ENCODE measurements around the gene MERTK. TPM values are rescaled to one million over a fixed set of nuclear protein-coding genes. Genes with fewer than 3 reads are reported as not detected.
A peak's percentile ranks its signal among the peaks of the same experiment; 100 is the strongest.
"Not testable (repeated sequence)": the region's sequence is repeated elsewhere in the genome, so short reads cannot be mapped to it uniquely, and the experiment has no call there.

The MERTK gene
- total and polyA plus RNA-seq, 9 donors, result 3.2 to 6.3 (median 4.6) TPM

DNA sequence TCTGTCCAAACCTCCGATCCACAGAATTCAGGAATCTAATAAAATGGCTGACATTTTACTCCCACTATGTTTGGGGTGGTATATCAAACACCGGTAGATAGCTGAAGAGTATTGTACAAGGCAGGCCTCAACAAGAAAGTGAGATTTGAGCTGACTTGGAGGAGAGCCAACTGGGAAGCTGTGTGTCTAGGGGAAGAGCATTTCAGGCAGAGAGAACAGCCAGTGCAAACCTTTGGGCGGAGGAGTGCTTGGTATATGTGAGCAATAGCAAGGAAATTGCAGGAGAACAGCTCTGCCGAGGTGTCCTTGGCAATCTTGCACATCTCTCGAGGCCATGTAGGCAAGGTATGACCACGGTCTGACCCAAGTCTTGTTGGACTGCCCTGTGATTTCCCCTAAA lies 1.8 kb upstream of the MERTK start:
- Histone ChIP-seq H3K27me3 (ENCODE audit: control insufficient read depth, insufficient read depth, low read length) (peaks cover 13% of the 10 kb centered on the region), H3K27ac (ENCODE audit: low read length) (no peak overlapping the region), H3K4me3 (ENCODE audit: low read length) (no peak overlapping the region), H3K9me3 (replicated peaks; ENCODE audit: control insufficient read depth, low read depth, low read length) (no peaks in the 10 kb centered on the region), H3K36me3 (ENCODE audit: control insufficient read depth, insufficient read depth, low read length) (no peaks in the 10 kb centered on the region), H3K4me1 (ENCODE audit: control insufficient read depth, insufficient read depth, low read length) (peaks cover 25% of the 10 kb centered on the region)
- WGBS (ENCODE audit: insufficient coverage), result 85% methylated on average over 4 of the region's 6 CpGs
- DNase-seq, result no peak

DNA sequence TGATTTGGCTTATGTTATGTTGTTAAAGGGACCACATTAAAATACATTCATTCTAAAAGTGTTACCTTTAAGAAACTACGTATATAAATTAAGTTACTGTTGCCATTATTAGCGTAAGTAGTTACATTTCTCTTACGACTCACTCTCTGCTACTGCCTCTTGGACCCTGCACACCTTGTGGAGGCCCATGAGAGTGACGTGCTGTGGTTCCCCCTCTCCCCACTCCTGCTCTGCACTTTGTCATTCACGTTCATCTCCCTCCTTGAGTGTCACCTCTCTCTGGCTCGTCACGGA lies 830 bp upstream of the MERTK start:
- Histone ChIP-seq H3K36me3 (ENCODE audit: control insufficient read depth, insufficient read depth, low read length) (no peaks in the 10 kb centered on the region), H3K9me3 (replicated peaks; ENCODE audit: control insufficient read depth, low read depth, low read length) (no peaks in the 10 kb centered on the region), H3K27me3 (ENCODE audit: control insufficient read depth, insufficient read depth, low read length) (peaks cover 13% of the 10 kb centered on the region), H3K27ac (ENCODE audit: low read length) (peak overlapping the region; percentile 91), H3K4me1 (ENCODE audit: control insufficient read depth, insufficient read depth, low read length) (peaks cover 27% of the 10 kb centered on the region), H3K4me3 (ENCODE audit: low read length) (peak overlapping the region; percentile 86)
- no peak for DNase-seq
- 5% methylated on average over 5 of the region's 7 CpGs for WGBS (ENCODE audit: insufficient coverage)

DNA sequence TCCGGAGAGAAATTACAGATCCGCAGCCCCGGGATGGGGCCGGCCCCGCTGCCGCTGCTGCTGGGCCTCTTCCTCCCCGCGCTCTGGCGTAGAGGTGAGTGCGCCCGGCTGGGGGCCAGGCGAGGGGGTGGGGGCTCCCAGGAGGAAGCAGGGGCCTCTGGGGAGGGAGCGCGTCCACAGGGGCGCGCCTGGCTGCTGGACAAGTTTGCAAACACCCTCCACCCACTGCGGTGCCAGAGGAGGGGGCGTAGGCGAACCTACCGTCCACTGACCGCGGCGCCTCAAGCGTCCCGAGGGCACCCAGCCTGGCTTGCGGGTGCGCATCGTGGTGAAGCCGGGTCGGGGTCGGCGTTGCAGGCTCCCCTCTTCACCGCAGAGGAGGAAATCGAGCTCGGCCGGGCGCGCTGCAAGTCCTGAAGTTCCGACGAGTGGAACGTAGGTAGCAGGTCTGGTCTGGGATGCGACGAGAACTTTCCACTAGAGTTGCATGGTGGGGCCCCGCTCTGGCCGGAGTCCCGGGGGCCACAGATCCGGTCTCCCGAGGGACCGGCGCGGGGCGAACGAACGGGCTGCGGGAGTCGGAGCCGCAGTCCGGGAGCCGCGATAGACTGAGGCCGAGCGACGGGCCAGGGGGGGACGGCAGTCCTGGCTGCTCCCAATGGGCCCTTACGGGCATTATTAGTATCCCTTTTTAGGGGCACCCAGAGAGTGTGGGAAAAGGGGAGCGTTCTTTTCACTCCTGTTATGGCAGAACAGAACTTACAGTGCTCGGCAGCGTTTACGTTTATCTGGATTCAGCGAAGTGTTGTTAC lies 502 bp downstream of the MERTK start:
- DNase-seq, result peak; percentile 60
- Histone ChIP-seq H3K36me3 (ENCODE audit: control insufficient read depth, insufficient read depth, low read length) (no peaks in the 10 kb centered on the region), H3K4me1 (ENCODE audit: control insufficient read depth, insufficient read depth, low read length) (peaks cover 27% of the 10 kb centered on the region), H3K4me3 (ENCODE audit: low read length) (peak overlapping the region; percentile 82), H3K27ac (ENCODE audit: low read length) (peak overlapping the region; percentile 65), H3K9me3 (replicated peaks; ENCODE audit: control insufficient read depth, low read depth, low read length) (no peaks in the 10 kb centered on the region), H3K27me3 (ENCODE audit: control insufficient read depth, insufficient read depth, low read length) (peaks cover 13% of the 10 kb centered on the region)
- WGBS (ENCODE audit: insufficient coverage), result under 1% methylated on average over 54 of the region's 70 CpGs

DNA sequence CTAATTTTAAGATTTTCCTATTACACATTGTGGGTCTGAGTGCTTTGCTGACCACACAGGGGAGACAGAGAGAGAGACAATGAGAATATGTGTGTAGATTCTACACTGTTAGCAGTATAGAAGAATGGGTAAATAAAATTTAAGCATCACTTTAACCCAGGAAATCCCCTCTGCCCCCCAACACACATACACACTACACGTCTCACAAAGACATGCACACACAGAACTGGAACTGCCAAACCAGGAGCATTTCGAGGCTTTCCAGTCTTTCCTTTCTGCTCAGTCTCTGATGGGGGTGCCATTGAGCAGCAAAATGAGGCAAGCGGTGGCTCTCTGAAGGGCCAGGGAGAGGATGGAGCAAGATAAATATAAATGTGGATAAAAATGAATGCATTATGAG lies 2.5 kb downstream of the MERTK start:
- Histone ChIP-seq H3K4me1 (ENCODE audit: control insufficient read depth, insufficient read depth, low read length) (peaks cover 30% of the 10 kb centered on the region), H3K9me3 (replicated peaks; ENCODE audit: control insufficient read depth, low read depth, low read length) (no peaks in the 10 kb centered on the region), H3K4me3 (ENCODE audit: low read length) (no peak overlapping the region), H3K36me3 (ENCODE audit: control insufficient read depth, insufficient read depth, low read length) (no peaks in the 10 kb centered on the region), H3K27ac (ENCODE audit: low read length) (no peak overlapping the region), H3K27me3 (ENCODE audit: control insufficient read depth, insufficient read depth, low read length) (peaks cover 13% of the 10 kb centered on the region)
- peak; percentile 67 for DNase-seq
- 20% methylated on average over 1 of the region's 3 CpGs for WGBS (ENCODE audit: insufficient coverage)

DNA sequence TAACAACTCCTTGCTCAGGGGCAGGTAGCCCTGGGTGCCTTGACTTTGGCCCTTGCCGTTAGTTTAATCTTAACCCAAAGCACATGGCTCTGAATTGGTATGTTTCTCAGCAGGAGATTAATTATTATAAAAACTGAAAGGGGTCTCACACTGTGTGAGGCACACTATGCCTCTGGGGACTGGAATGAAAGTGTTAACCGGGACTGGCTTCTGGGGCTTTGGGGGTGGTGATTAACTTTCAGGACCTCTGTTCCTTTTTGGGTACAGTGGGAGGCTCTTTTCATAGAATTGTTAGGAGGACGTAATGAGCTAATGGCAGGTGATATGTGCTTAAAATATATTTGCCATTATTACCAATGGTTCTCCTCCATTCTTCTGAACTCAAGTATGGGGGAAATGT lies 5.1 kb downstream of the MERTK start:
- Histone ChIP-seq H3K36me3 (ENCODE audit: control insufficient read depth, insufficient read depth, low read length) (no peaks in the 10 kb centered on the region), H3K4me1 (ENCODE audit: control insufficient read depth, insufficient read depth, low read length) (peaks cover 17% of the 10 kb centered on the region), H3K9me3 (replicated peaks; ENCODE audit: control insufficient read depth, low read depth, low read length) (no peaks in the 10 kb centered on the region), H3K27ac (ENCODE audit: low read length) (no peak overlapping the region), H3K27me3 (ENCODE audit: control insufficient read depth, insufficient read depth, low read length) (peaks cover 12% of the 10 kb centered on the region), H3K4me3 (ENCODE audit: low read length) (no peak overlapping the region)
- no peak for DNase-seq
- no CpG with 5 or more reads among the region's 3 CpGs for WGBS (ENCODE audit: insufficient coverage)

DNA sequence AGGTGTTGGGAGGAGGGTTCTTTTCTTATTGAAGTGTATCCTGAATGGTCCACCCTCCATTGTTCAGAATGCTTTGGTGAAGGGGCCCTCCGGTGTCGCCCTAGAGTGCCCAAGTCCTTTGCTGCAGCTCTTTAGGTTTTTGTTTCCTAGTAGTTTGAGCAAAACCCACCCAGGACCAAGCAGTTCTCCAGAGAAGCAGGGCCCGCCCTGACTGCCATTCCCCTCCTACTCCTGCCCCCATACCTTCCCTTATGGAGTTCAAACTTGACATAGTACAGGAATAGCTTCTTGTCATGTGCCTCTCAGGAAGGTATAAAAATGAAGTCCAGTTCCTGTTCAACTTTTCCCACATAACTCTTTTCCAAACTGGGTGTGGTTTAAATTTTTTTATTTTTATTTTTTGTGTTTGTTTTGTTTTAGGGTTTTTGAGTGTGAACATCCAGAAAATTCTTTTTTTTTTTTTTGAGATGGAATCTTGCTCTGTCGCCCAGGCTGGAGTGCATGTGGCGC lies 5.6 kb downstream of the MERTK start:
- no CpG with 5 or more reads among the region's 5 CpGs for WGBS (ENCODE audit: insufficient coverage)
- Histone ChIP-seq H3K4me1 (ENCODE audit: control insufficient read depth, insufficient read depth, low read length) (peaks cover 12% of the 10 kb centered on the region), H3K4me3 (ENCODE audit: low read length) (no peak overlapping the region), H3K9me3 (replicated peaks; ENCODE audit: control insufficient read depth, low read depth, low read length) (no peaks in the 10 kb centered on the region), H3K36me3 (ENCODE audit: control insufficient read depth, insufficient read depth, low read length) (no peaks in the 10 kb centered on the region), H3K27ac (ENCODE audit: low read length) (no peak overlapping the region), H3K27me3 (ENCODE audit: control insufficient read depth, insufficient read depth, low read length) (peaks cover 8% of the 10 kb centered on the region)
- no peak for DNase-seq

DNA sequence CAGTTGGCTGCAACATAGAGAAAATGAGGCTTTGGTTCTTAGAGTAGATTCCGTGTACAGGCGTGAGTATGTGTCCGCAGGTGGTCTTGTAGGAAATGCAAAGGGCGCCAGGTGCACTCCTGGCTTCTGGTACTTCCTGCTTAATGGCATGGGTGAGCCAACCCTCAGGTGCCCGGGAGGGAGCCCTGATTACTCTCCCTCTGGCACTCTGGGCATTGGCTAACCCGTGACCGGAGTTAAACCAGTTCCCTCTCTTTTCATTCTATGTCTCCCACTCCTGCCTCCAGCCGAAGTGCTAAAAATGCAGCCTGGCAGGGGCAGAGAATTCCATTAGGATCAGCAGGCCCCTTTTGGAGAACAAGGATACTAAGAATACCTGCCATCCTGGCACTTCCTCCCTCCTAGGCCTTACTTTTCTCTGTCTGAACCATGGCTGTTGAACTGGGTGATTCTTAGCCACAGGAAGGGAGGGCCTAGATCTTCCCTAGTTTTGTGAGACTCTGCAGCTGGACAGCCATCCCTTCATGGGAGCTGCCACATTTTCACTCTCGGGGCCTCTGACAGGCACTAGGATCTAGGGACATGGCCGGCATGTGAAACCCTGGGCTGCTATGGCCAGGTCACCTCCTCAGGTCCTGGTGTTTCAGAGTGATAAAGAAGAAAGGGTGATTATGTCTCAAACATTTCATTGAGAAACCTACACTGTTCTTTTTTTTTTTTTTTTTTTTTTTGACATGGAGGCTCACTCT lies 6.5 kb downstream of the MERTK start:
- DNase-seq, result no peak
- H3K4me3 ChIP-seq (ENCODE audit: low read length), result no peak overlapping the region
- H3K27ac ChIP-seq (ENCODE audit: low read length), result no peak overlapping the region
- no peaks in the 10 kb centered on the region for H3K36me3 ChIP-seq (ENCODE audit: control insufficient read depth, insufficient read depth, low read length)
- H3K4me1 ChIP-seq (ENCODE audit: control insufficient read depth, insufficient read depth, low read length), result peaks cover 5% of the 10 kb centered on the region
- H3K27me3 ChIP-seq (ENCODE audit: control insufficient read depth, insufficient read depth, low read length), result no peaks in the 10 kb centered on the region
- no peaks in the 10 kb centered on the region for H3K9me3 ChIP-seq (replicated peaks; ENCODE audit: control insufficient read depth, low read depth, low read length)
- WGBS (ENCODE audit: insufficient coverage), result 94% methylated on average over 7 of the region's 10 CpGs

DNA sequence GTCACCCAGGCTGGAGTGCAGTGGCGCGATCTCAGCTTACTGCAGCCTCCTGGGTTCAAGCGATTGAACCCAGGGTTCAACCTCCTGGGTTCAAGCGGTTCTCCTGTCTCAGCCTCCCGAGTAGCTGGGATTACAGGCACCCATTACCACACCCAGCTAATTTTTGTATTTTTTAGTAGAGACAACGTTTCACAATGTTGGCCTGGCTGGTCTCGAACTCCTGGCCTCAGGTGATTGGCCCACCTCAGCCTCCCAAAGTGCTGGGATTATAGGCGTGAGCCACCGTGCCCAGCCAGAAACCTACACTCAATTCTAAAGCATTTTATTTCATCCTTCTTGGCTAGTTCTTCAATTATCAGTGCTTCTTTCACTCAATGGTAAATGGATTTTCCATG lies 7.1 kb downstream of the MERTK start:
- not testable (repeated sequence) for H3K9me3 ChIP-seq (replicated peaks; ENCODE audit: control insufficient read depth, low read depth, low read length); H3K4me1 ChIP-seq (ENCODE audit: control insufficient read depth, insufficient read depth, low read length); H3K27me3 ChIP-seq (ENCODE audit: control insufficient read depth, insufficient read depth, low read length); DNase-seq; H3K4me3 ChIP-seq (ENCODE audit: low read length); H3K27ac ChIP-seq (ENCODE audit: low read length); H3K36me3 ChIP-seq (ENCODE audit: control insufficient read depth, insufficient read depth, low read length)
- WGBS (ENCODE audit: insufficient coverage), result 82% methylated on average over 3 of the region's 9 CpGs

DNA sequence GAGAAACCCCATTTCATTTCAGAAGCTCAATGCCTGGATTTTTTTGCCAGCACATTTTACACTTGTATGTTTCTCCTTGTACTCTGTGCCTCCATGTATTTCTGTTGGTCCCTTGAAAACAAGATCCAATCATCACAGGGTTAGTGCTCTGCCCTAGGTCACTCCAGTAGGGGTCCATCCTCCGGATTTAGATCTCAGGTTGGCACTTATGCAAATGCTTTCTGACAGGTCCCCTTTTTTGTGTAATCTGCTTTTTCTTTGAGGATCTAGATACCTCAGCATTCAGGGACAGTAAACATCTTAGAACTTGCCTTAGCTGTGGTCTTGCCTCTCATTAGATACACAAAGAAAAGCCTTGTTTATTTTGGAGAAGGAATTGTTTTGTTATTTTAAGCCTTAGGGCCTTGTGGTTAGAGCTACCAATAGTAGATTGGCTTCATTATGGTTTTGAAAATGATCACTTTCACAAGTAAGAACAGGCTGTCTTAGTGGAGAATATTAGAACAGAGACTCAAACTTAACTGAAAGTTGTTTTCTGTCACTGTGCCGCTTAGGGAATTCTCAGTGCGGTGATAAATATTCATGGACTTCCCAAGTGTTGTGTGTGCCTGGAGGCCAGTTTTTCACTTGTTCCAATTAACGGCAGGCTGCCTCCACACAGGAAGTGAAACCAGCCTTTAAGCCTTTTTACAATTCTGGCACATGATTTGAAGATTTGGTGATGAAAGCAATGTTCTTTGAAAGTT lies 7.8 kb downstream of the MERTK start:
- no peaks in the 10 kb centered on the region for H3K36me3 ChIP-seq (ENCODE audit: control insufficient read depth, insufficient read depth, low read length)
- H3K9me3 ChIP-seq (replicated peaks; ENCODE audit: control insufficient read depth, low read depth, low read length), result no peaks in the 10 kb centered on the region
- no CpG with 5 or more reads among the region's 4 CpGs for WGBS (ENCODE audit: insufficient coverage)
- H3K4me3 ChIP-seq (ENCODE audit: low read length), result no peak overlapping the region
- peaks cover 5% of the 10 kb centered on the region for H3K4me1 ChIP-seq (ENCODE audit: control insufficient read depth, insufficient read depth, low read length)
- no peaks in the 10 kb centered on the region for H3K27me3 ChIP-seq (ENCODE audit: control insufficient read depth, insufficient read depth, low read length)
- H3K27ac ChIP-seq (ENCODE audit: low read length), result no peak overlapping the region
- DNase-seq, result peak; percentile 66

DNA sequence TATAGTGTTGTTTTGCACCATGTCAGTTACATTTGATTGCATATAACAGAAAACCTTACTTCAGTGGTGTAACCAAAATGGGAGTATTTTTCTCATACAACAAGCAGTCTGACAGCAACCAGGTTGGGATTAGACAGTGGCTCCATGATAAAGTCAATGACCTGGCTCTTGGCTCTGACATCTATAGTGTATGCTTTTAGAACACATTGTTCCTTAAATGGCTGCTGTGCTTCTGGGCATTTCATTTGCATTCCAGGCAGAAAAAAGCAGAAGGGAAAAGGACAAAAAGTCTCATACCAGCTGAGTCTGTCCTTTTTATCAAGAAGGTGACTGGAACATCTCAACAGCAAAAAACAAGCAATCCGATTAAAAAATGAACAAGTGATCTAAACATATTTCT lies 10.2 kb downstream of the MERTK start:
- no CpG with 5 or more reads among the region's 1 CpG for WGBS (ENCODE audit: insufficient coverage)
- DNase-seq, result no peak
- Histone ChIP-seq H3K4me3 (ENCODE audit: low read length) (no peak overlapping the region), H3K4me1 (ENCODE audit: control insufficient read depth, insufficient read depth, low read length) (peaks cover 3% of the 10 kb centered on the region), H3K27me3 (ENCODE audit: control insufficient read depth, insufficient read depth, low read length) (no peaks in the 10 kb centered on the region), H3K27ac (ENCODE audit: low read length) (no peak overlapping the region), H3K9me3 (replicated peaks; ENCODE audit: control insufficient read depth, low read depth, low read length) (no peaks in the 10 kb centered on the region), H3K36me3 (ENCODE audit: control insufficient read depth, insufficient read depth, low read length) (no peaks in the 10 kb centered on the region)
